ENCODE results near the gene CNIH3.
A peak's percentile ranks its signal among the peaks of the same experiment; 100 is the strongest.

The CNIH3 gene

DNA sequence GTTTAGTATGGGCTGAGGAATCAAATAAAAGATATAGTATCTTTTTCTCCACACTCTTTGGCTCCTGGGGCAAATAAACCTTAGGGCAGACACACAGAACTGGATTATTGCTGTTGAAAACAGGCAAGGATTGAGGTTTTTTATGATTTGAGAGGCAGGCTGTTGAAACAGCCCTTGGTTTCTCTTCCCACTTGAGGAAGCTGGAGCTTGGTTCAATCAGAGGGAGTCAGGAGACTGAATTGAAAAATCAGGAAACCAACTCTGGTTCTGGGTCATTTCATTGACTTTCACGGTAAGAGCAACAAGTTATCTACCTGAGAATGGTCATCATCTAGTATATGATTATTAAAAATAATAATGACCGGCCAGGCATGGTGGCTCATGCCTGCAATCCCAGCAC lies 108.4 kb downstream of the CNIH3 start:
- no peak for DNase-seq

DNA sequence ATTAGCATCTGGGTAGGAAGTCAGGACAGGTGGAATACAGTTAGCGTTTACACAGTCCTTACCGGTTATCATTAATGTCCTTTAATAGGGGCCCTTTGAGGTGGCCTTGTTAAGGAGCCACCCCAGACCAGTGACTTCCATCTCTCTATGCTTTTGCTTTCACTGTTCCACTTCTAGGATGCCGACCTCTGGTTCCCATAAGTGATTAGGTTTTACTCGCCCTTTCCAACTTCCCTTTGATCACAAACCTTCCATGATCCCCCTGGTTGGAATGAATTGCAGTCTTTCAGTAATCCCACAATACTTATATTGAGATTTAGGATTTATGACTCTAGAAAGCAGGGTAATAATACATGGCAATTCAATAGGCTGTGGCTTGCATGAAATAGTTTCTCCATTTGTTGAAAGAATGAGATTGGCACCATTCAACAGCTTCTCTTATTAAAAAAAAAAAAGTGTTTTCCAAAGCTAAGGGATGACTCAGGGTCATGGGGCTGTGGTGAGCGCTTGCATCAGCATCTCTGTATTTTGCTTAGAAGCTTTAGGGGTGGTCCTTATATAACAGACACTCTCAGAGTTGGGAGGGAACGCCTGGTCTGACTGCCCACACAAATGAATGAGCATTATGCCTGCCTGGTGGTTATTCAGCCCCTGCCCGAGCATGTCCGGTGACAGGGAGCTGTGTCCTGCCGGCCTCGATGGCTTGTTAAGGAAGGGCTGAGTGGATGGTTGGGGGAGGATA lies 110.5 kb downstream of the CNIH3 start:
- no peak for DNase-seq

DNA sequence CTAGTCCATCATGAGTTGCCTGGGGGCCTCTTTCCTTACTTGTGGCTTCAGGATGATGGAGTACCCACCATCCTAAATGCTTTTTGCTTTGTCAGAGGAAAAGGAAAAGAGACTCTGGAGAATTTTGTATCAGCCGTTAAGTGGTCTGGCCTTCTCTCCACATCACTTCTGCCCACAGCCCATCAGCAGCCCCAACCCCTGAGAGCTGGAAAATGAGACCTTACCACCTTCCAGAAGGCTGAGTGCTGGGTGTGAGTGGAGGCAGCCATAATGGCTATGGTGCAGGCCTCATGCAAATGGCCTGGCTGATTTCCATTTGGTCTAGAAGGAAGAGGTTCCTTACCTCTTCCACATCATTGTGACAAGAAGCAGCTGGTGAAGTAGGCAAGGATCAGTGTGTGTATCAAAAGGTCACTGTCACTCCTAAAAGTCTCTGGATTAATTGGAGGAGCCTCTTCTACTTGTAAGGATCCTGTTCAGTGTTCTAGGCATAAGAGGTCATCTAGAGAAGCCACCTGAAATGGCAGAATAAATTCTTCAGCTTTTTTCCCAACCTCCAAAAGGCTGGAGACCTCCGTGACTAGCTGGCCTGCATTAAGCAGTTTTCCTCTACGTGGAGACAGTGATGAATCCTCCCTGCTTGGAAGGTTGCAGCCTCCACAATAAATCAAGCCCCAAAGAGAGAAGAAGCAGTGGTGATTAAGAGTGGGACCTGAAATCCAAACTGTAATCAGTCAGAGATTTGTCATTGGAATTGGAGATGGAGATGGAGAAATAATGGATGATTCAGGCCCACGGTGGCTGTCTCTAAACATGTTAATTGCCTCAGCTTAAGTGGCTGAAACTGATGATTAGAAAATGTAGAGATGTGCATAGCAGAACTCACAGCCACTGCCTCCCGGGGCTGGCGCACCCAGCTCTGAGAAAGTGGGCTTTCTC lies 111.5 kb downstream of the CNIH3 start:
- DNase-seq = no peak

DNA sequence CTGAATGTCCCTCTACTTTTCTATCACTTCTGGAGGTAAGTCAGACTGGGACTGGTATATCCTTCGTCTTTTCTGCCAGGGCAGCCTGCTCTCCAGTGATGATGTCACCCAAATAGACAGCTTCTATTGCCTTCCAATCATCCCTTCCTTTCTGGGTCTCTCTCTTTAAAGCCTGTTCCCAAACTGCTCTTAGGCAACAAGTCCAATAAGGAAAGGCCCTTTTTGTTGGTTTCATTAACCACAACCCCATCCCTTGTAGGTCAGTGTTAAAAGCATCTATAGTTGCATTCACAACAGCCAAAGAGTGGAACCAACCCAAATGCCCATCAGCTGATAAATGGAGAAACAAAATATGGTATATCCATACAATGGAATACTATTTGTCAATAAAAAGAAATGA lies 114.4 kb downstream of the CNIH3 start:
- DNase-seq = no peak

DNA sequence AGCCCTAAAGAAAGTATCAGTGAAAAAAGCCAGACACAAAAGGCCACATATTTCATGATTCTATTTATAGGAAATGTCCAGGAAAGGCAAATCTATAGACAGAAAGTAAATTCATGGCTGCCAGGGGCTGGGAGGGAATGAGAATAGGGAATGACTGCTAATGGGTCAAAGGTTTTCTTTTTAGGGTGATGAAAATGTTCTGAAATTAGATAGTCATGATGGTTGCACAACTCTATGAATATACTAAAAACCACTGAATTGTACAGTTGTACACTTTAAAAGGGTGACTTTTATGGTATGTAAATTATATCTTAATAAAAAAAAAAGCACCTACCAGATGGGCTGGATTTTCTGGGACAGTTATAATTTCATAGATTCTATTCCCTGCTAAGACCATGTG lies 114.8 kb downstream of the CNIH3 start:
- no peak for DNase-seq

- DNase-seq = no peak
Observed at GRCh38 chr1:224731633-224732032, 115.5 kb downstream of the CNIH3 start.

DNA sequence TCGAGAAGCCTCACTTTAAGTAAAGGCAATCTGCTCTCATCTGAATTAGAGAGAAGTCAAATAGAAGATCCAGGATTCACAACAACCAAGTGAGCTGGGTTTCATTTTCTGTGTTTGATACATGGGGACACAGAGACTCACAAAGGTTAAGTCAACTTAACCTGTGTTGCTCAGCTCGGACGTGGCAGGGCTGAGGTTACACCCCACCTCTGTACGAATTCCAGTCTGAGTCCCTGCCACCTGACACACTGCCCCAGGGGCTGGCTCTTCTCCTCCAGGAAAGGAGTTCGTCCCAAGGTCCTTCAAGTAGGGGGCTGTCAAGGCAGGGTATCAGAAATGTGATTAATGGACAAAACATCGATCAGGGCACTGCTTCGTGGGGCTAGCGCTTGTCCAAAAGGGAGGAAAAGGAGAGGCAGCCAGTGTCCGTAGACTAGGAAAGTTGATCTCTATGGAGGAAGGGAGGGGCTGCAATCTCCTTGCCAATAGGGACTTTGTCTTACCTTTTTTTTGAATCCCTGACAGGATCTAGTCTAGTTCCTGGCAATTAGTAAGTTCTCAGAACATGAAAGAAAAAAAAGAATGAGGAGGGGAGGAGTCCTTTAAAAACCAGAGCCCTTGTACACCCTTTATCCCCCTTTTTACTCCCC lies 116.4 kb downstream of the CNIH3 start:
- DNase-seq = no peak

DNA sequence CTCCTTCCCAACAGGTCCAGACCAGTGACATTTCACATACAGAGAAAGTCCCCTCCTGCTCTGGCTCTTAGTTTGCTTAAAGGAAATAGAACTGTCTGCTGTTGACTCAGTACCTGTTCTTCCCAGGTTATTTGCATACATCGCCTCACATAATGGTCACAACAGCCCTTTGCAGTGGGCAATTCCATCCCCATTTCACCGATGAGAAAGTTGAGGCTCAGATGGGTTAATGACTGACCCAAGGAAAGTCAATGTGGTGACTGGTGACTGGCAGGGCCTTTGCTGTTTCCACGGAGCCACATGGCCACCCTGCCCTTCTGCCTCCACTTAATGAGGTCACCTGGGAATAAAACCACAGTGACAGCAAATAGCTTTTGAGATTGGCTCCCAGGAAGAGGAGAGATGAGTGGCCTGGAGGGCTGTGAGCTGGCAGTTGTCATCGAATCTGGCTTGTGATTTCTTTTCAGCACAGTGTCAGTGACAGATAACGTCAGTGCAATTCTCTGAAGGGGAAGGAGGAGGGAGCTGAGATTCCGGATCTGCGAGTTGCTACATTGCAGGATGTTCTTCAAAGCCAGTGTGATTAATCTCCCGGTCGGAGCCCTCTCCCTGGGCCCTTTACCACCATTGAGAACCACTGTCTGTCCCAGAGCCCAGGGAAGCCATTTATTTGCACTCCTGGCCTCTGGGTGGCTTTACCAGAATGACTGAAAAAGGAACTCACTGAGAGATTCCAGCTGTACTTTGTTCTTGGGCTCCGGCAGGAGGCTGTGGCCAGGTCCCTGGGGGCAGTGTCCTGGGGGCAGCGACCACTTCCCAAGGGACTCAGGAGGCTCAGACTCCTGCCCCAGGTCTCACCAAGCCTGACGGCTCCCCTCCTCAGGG lies 117.2 kb downstream of the CNIH3 start:
- no peak for DNase-seq

DNA sequence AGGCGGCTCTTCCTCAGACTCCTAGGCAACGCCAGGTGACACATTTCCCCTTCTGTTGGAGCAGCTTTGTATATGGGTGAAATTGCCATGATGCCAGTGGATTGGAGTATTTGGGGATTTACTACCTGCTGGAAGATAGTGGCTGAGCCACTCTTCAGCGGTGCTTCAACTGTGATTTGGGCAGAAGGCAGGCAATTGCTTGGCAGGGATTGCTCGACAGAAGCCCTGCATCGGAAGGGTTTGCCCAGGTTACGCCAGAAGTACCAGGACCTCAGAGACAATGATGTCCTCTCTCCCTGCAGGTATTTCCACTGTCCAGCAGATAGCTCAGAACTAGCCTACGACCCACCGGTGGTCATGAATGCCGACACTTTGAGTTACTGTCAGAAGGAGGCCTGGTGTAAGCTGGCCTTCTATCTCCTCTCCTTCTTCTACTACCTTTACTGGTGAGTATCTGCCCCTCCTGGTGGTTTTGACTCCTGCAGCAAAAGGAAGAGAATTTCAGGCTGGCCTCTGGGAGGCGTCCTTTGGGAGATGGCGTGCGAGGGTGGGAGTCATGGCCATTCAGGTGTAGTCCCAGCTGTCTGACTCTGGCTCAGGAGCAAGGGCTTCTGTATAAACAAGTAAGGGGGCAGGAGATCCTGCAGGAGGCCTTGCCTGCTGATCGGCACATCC lies 118.3 kb downstream of the CNIH3 start:
- DNase-seq = no peak

DNA sequence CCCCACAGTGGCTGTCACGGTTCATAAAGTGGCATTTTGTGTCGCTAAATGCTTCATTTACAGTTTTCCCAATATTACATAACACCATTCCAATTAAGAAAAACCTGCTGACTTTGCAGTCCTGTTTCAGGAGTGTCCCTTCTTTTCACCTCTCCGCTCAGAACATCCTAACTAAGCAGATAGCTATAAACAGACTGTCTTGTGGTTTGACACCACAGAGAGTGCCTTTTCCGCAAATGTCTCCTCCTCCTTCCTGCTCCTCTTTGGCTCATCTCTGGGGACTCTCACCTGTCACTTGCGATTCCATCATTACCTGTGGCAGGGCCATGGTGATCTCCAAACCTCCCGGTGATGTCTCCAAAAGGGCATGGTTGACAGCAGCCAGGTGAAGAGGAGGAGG lies 119.0 kb downstream of the CNIH3 start:
- no peak for DNase-seq

- DNase-seq = no peak
Observed at GRCh38 chr1:224736619-224737352, 120.7 kb downstream of the CNIH3 start.

DNA sequence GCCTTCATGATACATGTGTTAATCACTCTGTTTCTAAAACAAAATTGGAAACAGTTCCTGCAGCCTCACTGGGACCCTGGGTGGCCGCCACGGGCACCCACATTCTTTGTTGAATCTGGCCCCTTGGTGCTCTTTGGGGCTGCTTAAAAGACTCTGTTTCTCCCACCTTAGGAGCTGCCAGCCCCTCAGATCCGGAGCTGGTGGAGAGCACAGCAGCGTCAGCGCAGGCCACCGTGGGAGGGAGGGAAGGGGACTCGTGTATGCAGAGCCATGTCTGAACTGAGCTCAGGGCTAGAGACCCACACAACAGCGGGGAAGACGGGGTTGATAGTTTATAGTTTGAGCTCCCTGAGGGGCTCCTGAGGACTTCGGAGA lies 121.2 kb downstream of the CNIH3 start:
- no peak for DNase-seq

DNA sequence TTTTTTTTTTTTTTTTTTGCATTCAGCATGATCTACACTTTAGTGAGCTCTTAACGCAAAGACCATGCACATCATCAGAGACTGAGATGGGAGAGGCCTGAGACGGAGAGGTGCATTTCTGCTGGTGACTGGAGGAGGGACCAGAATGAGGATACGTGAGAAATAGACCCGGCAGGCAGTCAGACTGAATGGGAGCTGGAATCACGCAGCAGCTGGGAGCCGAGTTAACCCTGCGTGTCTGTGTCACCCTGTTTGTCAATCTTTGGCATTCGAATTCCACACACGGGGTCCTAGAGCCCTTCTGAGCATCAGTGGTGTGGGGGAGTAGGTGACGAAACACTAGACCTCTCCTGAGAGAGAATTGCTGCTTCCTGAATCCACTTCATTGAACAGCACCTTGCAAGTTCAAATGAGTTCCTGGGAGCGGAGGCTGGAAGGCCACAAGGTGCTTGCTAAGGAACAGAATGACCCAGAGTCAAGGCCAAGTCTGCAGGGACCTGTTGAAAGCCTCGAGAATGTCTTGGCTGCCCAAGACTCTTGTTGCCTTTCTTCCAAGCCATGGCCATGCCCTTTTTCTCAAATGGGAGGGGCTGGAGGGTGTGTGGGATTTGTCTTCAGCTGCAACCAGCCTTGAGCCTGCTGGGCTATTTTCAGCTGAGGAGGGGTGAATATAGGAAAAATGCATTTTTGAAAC lies 123.3 kb downstream of the CNIH3 start:
- no peak for DNase-seq

DNA sequence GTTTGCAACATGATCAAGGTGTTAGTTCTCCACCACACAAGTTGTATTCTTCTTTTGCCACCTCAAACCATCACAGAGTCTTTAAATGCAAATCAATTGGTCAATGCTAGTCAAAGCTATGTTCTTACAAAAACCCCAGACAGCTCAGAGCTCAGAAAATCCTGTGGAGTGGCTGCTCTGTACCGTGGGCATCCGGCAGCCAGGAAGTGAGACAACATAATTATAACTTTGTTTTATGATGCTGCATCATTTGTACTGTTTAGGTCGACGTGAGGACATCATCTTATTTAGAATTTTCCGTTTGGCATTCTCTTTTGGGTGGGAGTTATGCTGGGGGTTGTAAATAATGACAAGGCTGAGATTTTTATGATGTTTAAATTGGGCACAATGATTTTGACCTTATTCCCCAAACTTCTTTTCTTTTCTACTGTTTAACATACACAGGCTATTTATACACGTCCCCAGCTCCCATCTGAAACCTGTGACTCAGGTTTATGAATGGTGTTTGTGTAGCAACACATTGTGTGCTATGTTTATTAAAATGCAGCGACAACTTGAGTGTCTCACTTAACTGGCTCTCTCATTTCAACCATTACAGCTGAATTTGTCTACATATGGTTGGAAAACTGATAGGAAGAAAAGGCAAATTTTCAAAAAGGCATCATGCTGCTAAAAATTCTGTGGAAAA lies 124.0 kb downstream of the CNIH3 start:
- no peak for DNase-seq

DNA sequence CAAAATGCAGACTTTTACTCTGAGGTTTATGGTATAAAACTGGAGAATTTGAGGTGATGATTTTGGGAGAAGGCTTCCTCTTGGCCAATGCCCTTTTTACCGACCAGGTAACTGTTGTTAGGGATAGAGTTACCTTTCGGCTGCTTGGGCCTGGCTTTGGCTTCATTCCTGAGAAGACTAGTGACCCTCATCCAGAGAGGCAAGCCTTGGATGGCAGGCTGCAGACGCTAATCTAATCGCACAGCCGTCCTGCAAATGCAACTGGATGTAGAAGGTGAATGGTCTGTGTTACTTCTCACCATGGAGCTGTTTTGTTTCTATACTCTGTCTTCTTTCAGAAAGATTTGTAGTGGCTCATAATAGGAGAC lies 124.6 kb downstream of the CNIH3 start:
- no peak for DNase-seq

- no peak for DNase-seq
Observed at GRCh38 chr1:224742349-224742748, 126.2 kb downstream of the CNIH3 start.

- no peak for DNase-seq
Observed at GRCh38 chr1:224743608-224744164, 127.6 kb downstream of the CNIH3 start.

DNA sequence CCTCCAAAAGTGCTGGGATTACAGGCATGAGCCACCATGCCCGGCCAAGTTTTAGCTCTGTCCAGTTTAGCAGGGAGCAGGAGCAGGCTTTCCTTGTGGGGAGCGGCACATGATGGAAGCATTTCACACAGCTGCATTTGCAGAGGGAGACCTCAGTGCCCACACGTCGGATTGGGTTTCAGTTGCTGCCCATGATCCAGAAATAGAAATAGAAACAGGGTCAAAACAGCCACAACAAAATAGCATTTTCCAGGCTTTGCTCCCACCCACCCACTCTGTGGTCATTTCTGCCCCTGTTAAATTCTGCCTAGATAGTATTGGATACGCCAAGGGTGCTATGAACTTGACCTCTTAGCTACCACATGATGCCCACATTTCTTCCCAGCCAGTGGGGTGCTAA lies 128.4 kb downstream of the CNIH3 start:
- no peak for DNase-seq

- DNase-seq = peak; percentile 65
Observed at GRCh38 chr1:224745394-224745793, 129.3 kb downstream of the CNIH3 start.

GRCh38 chr1:224745924-224746323 lies 129.8 kb downstream of the CNIH3 start:
- DNase-seq = no peak
